HUES64 (cell line): ENCODE measurements around the gene TPSD1.
"Not testable (repeated sequence)": the region's sequence is repeated elsewhere in the genome, so short reads cannot be mapped to it uniquely, and the experiment has no call there.

Experiments
- H3K27ac ChIP-seq: 2 replicates; pipeline ENCODE4 v1.7.0; 2013; ENCODE audit warnings: low read depth, low read length, inconsistent platforms
- H3K27me3 ChIP-seq: 2 replicates; pipeline ENCODE4 v1.6.1; 2013; ENCODE audit warnings: mild to moderate bottlenecking, low read length; ENCODE audit not compliant: insufficient read depth
- H3K36me3 ChIP-seq: 2 replicates; pipeline ENCODE4 v1.6.1; 2013; ENCODE audit warnings: mild to moderate bottlenecking, low read length; ENCODE audit not compliant: insufficient read depth
- H3K4me1 ChIP-seq: 2 replicates; pipeline ENCODE4 v1.6.1; 2013; ENCODE audit warnings: mild to moderate bottlenecking, low read length, moderate library complexity; ENCODE audit not compliant: insufficient read depth
- H3K4me3 ChIP-seq: 2 replicates; pipeline ENCODE4 v1.5.1; 2013; ENCODE audit warnings: mild to moderate bottlenecking, low read length, moderate library complexity
- H3K9ac ChIP-seq: 2 replicates; pipeline ENCODE4 v1.6.1; 2013; ENCODE audit warnings: mild to moderate bottlenecking, low read depth, low read length
- H3K9me3 ChIP-seq: 2 replicates; pipeline ENCODE4 v1.6.1; 2013; ENCODE audit warnings: low read depth, low read length; ENCODE audit not compliant: insufficient read depth
- WGBS: fragments of 150-250, 120-280 bp; methylation state at CpG from one replicate; pipeline ENCODE4 v1.1.7; 2013; ENCODE audit warnings: missing lambda C conversion rate; 5-methylcytosine and 5-hydroxymethylcytosine counted together

The TPSD1 gene

GRCh38 chr16:1269418-1269817, 13.5 kb downstream of the TPSD1 start:
- H3K27me3 ChIP-seq, H3K36me3 ChIP-seq, H3K4me3 ChIP-seq, H3K4me1 ChIP-seq, H3K9ac ChIP-seq, H3K9me3 ChIP-seq, H3K27ac ChIP-seq: not testable (repeated sequence)
- 97% methylated on average over 7 of the region's 7 CpGs for WGBS

GRCh38 chr16:1271380-1271723, 15.5 kb downstream of the TPSD1 start:
- Histone ChIP-seq H3K9me3 (no peaks in the 10 kb centered on the region), H3K4me3 (no peak overlapping the region), H3K27ac (no peak overlapping the region), H3K27me3 (no peaks in the 10 kb centered on the region; the same call in 1 of the 2 replicates), H3K4me1 (no peaks in the 10 kb centered on the region), H3K36me3 (no peaks in the 10 kb centered on the region), H3K9ac (no peak overlapping the region)
- 94% methylated on average over 12 of the region's 12 CpGs for WGBS

GRCh38 chr16:1271724-1272413, 16.0 kb downstream of the TPSD1 start:
- not testable (repeated sequence) for H3K27me3 ChIP-seq, H3K9ac ChIP-seq, H3K27ac ChIP-seq, H3K36me3 ChIP-seq, H3K4me1 ChIP-seq, H3K4me3 ChIP-seq, H3K9me3 ChIP-seq
- 87% methylated on average over 19 of the region's 19 CpGs for WGBS

- H3K9me3 ChIP-seq, result no peaks in the 10 kb centered on the region
- WGBS, result 84% methylated on average over 9 of the region's 9 CpGs
- H3K27ac ChIP-seq, result no peak overlapping the region
- H3K4me1 ChIP-seq, result no peaks in the 10 kb centered on the region
- H3K27me3 ChIP-seq, result peaks cover 3% of the 10 kb centered on the region; the same call in 1 of the 2 replicates
- H3K36me3 ChIP-seq, result no peaks in the 10 kb centered on the region
- H3K9ac ChIP-seq, result no peak overlapping the region
- no peak overlapping the region for H3K4me3 ChIP-seq
These were observed 16.8 kb downstream of the TPSD1 start for GRCh38 chr16:1272453-1273198.

- Histone ChIP-seq H3K27me3 (peaks cover 3% of the 10 kb centered on the region; the same call in 1 of the 2 replicates), H3K4me1 (peaks cover 3% of the 10 kb centered on the region; the same call in 1 of the 2 replicates), H3K4me3 (no peak overlapping the region), H3K9me3 (no peaks in the 10 kb centered on the region), H3K27ac (no peak overlapping the region), H3K9ac (no peak overlapping the region), H3K36me3 (no peaks in the 10 kb centered on the region)
- 93% methylated on average over 15 of the region's 15 CpGs for WGBS
These were observed 17.9 kb downstream of the TPSD1 start for GRCh38 chr16:1273816-1274215.

GRCh38 chr16:1274767-1275166, 18.9 kb downstream of the TPSD1 start:
- H3K9me3 ChIP-seq, result no peaks in the 10 kb centered on the region
- no peak overlapping the region for H3K9ac ChIP-seq
- peaks cover 3% of the 10 kb centered on the region; the same call in 1 of the 2 replicates for H3K4me1 ChIP-seq
- no peak overlapping the region for H3K27ac ChIP-seq
- H3K4me3 ChIP-seq, result no peak overlapping the region
- 93% methylated on average over 3 of the region's 7 CpGs for WGBS
- peaks cover 3% of the 10 kb centered on the region; the same call in 1 of the 2 replicates for H3K27me3 ChIP-seq
- H3K36me3 ChIP-seq, result no peaks in the 10 kb centered on the region

- no peak overlapping the region for H3K9ac ChIP-seq
- H3K9me3 ChIP-seq, result no peaks in the 10 kb centered on the region
- H3K4me3 ChIP-seq, result no peak overlapping the region
- 90% methylated on average over 30 of the region's 30 CpGs for WGBS
- no peak overlapping the region for H3K27ac ChIP-seq
- H3K4me1 ChIP-seq, result peaks cover 3% of the 10 kb centered on the region; the same call in 1 of the 2 replicates
- no peaks in the 10 kb centered on the region for H3K36me3 ChIP-seq
- peaks cover 3% of the 10 kb centered on the region; the same call in 1 of the 2 replicates for H3K27me3 ChIP-seq
These were observed 20.1 kb downstream of the TPSD1 start for GRCh38 chr16:1275791-1276579.

- no peak overlapping the region for H3K4me3 ChIP-seq
- H3K27me3 ChIP-seq, result peaks cover 3% of the 10 kb centered on the region; the same call in 1 of the 2 replicates
- no peaks in the 10 kb centered on the region for H3K36me3 ChIP-seq
- no peak overlapping the region for H3K9ac ChIP-seq
- no peak overlapping the region for H3K27ac ChIP-seq
- 93% methylated on average over 12 of the region's 14 CpGs for WGBS
- H3K9me3 ChIP-seq, result no peaks in the 10 kb centered on the region
- peaks cover 3% of the 10 kb centered on the region; the same call in 1 of the 2 replicates for H3K4me1 ChIP-seq
These were observed 20.7 kb downstream of the TPSD1 start for GRCh38 chr16:1276580-1276878.

GRCh38 chr16:1277151-1277598, 21.3 kb downstream of the TPSD1 start:
- Histone ChIP-seq H3K4me1 (peaks cover 3% of the 10 kb centered on the region; the same call in 1 of the 2 replicates), H3K4me3 (no peak overlapping the region), H3K36me3 (no peaks in the 10 kb centered on the region), H3K27ac (no peak overlapping the region), H3K9me3 (no peaks in the 10 kb centered on the region), H3K27me3 (peaks cover 3% of the 10 kb centered on the region; the same call in 1 of the 2 replicates), H3K9ac (no peak overlapping the region)
- 88% methylated on average over 19 of the region's 19 CpGs for WGBS

- no peaks in the 10 kb centered on the region for H3K36me3 ChIP-seq
- WGBS, result 63% methylated on average over 21 of the region's 21 CpGs
- H3K4me1 ChIP-seq, result peaks cover 3% of the 10 kb centered on the region; the same call in 1 of the 2 replicates
- no peak overlapping the region for H3K9ac ChIP-seq
- no peaks in the 10 kb centered on the region for H3K9me3 ChIP-seq
- no peak overlapping the region for H3K27ac ChIP-seq
- no peak overlapping the region for H3K4me3 ChIP-seq
- H3K27me3 ChIP-seq, result peaks cover 3% of the 10 kb centered on the region; the same call in 1 of the 2 replicates
These were observed 21.9 kb downstream of the TPSD1 start for GRCh38 chr16:1277617-1278282.
